K562 (cell line): ENCODE results near the gene SLC7A6. TPM values are rescaled to one million over a fixed set of nuclear protein-coding genes. Genes with fewer than 3 reads are reported as not detected.

Experiments used
- ARID1B ChIP-seq: fragments of 450-650 bp; IDR thresholded peaks from 2 replicates; pipeline ENCODE4 v1.6.1; 2016; ENCODE audit warnings: antibody characterized with exemption, mild to moderate bottlenecking, inconsistent platforms
- BACH1 ChIP-seq: fragments of 200-800 bp; sonication (Bioruptor generic); IDR thresholded peaks from 2 replicates; pipeline ENCODE4 v1.6.1; 2016; ENCODE audit warnings: missing genetic modification characterization, missing compliant biosample characterization
- CBX2 ChIP-seq: fragments of 200-600 bp; sonication (generic); IDR thresholded peaks from one replicate; pipeline ENCODE4 v1.6.1; 2012; ENCODE audit warnings: mild to moderate bottlenecking, low read length, inconsistent platforms; ENCODE audit not compliant: insufficient read depth, poor library complexity, severe bottlenecking
- CBX5 ChIP-seq: IDR thresholded peaks from 2 replicates; pipeline ENCODE4 v1.6.1; 2014; ENCODE audit warnings: low read depth, borderline replicate concordance
- EGR1 ChIP-seq: fragments of 450-650 bp; conservative IDR thresholded peaks from 2 replicates; pipeline ENCODE4 v1.6.1; 2017; ENCODE audit warnings: mild to moderate bottlenecking
- ELF4 ChIP-seq: fragments of 450-650 bp; formaldehyde crosslinking; IDR thresholded peaks from 2 replicates; pipeline ENCODE4 v1.4.0; 2022; ENCODE audit warnings: missing genetic modification characterization
- ESRRB ChIP-seq: fragments of 250-450 bp; sonication (Bioruptor Pico); IDR thresholded peaks from 2 replicates; pipeline ENCODE4 v1.5.0; 2020; ENCODE audit warnings: mild to moderate bottlenecking, moderate library complexity, borderline replicate concordance
- EWSR1 ChIP-seq: fragments of 450-650 bp; IDR thresholded peaks from 2 replicates; pipeline ENCODE4 v1.6.1; 2018; ENCODE audit warnings: borderline replicate concordance, mild to moderate bottlenecking, low read depth, moderate library complexity; ENCODE audit not compliant: partially characterized antibody
- GATAD2B ChIP-seq: fragments of 450-650 bp; IDR thresholded peaks from 2 replicates; pipeline ENCODE4 v1.6.1; 2017; ENCODE audit warnings: mild to moderate bottlenecking, borderline replicate concordance
- KLF1 ChIP-seq: fragments of 450-650 bp; IDR thresholded peaks from 2 replicates; pipeline ENCODE4 v1.6.1; 2016; ENCODE audit warnings: missing genetic modification characterization, missing compliant biosample characterization
- NELFE ChIP-seq: IDR thresholded peaks from 2 replicates; pipeline ENCODE4 v1.6.1; 2011; ENCODE audit warnings: mild to moderate bottlenecking; ENCODE audit not compliant: insufficient read depth, insufficient read length
- NFYB ChIP-seq: IDR thresholded peaks from 2 replicates; pipeline ENCODE4 v1.6.1; 2011; ENCODE audit warnings: mild to moderate bottlenecking, moderate library complexity; ENCODE audit not compliant: insufficient read length; ENCODE audit errors: extremely low read depth
- SOX6 ChIP-seq: fragments of 450-650 bp; IDR thresholded peaks from 2 replicates; pipeline ENCODE4 v1.6.1; 2014; ENCODE audit warnings: mild to moderate bottlenecking
- SREBF1 ChIP-seq: fragments of 150-350 bp; IDR thresholded peaks from 2 replicates; pipeline ENCODE4 v1.6.1; 2014; ENCODE audit warnings: antibody characterized with exemption, low read depth, low read length, borderline replicate concordance
- ZNF217 ChIP-seq: sonication (generic); formaldehyde crosslinking; IDR thresholded peaks from 2 replicates; pipeline ENCODE4 v1.8.0; 2022; ENCODE audit warnings: mild to moderate bottlenecking, missing genetic modification reagents
- ZNF436 ChIP-seq: fragments of 250-450, 450-650 bp; sonication (Bioruptor Pico); formaldehyde crosslinking; IDR thresholded peaks from 2 replicates; pipeline ENCODE4 v1.7.0; 2020; ENCODE audit warnings: mild to moderate bottlenecking
- ZNF696 ChIP-seq: fragments of 250-450 bp; sonication (Bioruptor Pico); conservative IDR thresholded peaks from 2 replicates; pipeline ENCODE4 v1.4.0; 2020; ENCODE audit warnings: mild to moderate bottlenecking, moderate library complexity
- ZNF830 ChIP-seq: fragments of 250-450 bp; sonication (Bioruptor Pico); IDR thresholded peaks from 2 replicates; pipeline ENCODE4 v1.5.0; 2021; ENCODE audit warnings: mild to moderate bottlenecking
- polyA plus RNA-seq, 8 experiments: library from polyadenylated mRNA; depleted of rRNA in 4 of 8; stranded (reverse) in 5 of 8; unstranded in 3 of 8; fragments of >200 nt; fragmentation: Nextera tagmentation in 2 of 8; fragmentation: Illumina TruSeq in 1 of 8; extraction: Ambion mirVana in 2 of 8; extraction: Trizol in 1 of 8; gene quantifications; 2 replicates each; pipeline versions ENCODE4 v1.2.1 to v1.2.3, GENCODE V29; 2011 to 2014; ENCODE audit warnings: inconsistent platforms in 1 of 8, missing spikeins in 1 of 8
- total RNA-seq, 7 experiments: library from RNA; depleted of rRNA in 6 of 7; stranded (reverse); fragments of >200 nt in 6 of 7; fragmentation: Illumina TruSeq in 2 of 7; extraction: Trizol in 2 of 7; gene quantifications; 2 replicates each; pipeline versions ENCODE4 v1.2.1 to v1.2.3, GENCODE V29; 2011 to 2021; ENCODE audit warnings: low replicate concordance in 1 of 7
- TF ChIP-seq, protein P1 (sequence below), 3 experiments: IDR thresholded peaks in 2 of 3; conservative IDR thresholded peaks in 1 of 3; 2 replicates each; pipeline ENCODE4 v1.5.1; 2011 to 2012; ENCODE audit warnings: low read length in 3 of 3, mild to moderate bottlenecking in 3 of 3, control low read depth in 2 of 3, improper control_type of control experiment in 1 of 3, inconsistent platforms in 1 of 3, low read depth in 1 of 3, mixed read lengths in 1 of 3, moderate library complexity in 1 of 3; ENCODE audit not compliant: insufficient read depth in 2 of 3
- TF ChIP-seq, protein P2 (sequence below): sonication (generic); formaldehyde crosslinking; IDR thresholded peaks from 2 replicates; pipeline ENCODE4 v1.8.0; 2022; ENCODE audit warnings: mild to moderate bottlenecking, missing genetic modification reagents, borderline replicate concordance
- TF ChIP-seq, protein P3 (sequence below): sonication (generic); formaldehyde crosslinking; IDR thresholded peaks from 2 replicates; pipeline ENCODE4 v1.8.0; 2022; ENCODE audit warnings: missing genetic modification reagents, mild to moderate bottlenecking, borderline replicate concordance
- TF ChIP-seq, protein P4 (sequence below), 2 experiments: fragments of 250-450 bp in 1 of 2; fragments of 450-650 bp in 1 of 2; sonication (Bioruptor Pico) in 1 of 2; IDR thresholded peaks; 2 replicates each; pipeline versions ENCODE4 v1.6.1 to v1.8.0; 2016 to 2021; ENCODE audit warnings: mild to moderate bottlenecking in 2 of 2, moderate library complexity in 2 of 2, missing compliant biosample characterization in 1 of 2, missing genetic modification characterization in 1 of 2

Gene SLC7A6
- total and polyA plus RNA-seq, 9 of the 15 experiments (the other 6 are each of a cell fraction or from before 2014, with no cell fraction given) = 12.6 to 60.1 (median 29.8) TPM

DNA sequence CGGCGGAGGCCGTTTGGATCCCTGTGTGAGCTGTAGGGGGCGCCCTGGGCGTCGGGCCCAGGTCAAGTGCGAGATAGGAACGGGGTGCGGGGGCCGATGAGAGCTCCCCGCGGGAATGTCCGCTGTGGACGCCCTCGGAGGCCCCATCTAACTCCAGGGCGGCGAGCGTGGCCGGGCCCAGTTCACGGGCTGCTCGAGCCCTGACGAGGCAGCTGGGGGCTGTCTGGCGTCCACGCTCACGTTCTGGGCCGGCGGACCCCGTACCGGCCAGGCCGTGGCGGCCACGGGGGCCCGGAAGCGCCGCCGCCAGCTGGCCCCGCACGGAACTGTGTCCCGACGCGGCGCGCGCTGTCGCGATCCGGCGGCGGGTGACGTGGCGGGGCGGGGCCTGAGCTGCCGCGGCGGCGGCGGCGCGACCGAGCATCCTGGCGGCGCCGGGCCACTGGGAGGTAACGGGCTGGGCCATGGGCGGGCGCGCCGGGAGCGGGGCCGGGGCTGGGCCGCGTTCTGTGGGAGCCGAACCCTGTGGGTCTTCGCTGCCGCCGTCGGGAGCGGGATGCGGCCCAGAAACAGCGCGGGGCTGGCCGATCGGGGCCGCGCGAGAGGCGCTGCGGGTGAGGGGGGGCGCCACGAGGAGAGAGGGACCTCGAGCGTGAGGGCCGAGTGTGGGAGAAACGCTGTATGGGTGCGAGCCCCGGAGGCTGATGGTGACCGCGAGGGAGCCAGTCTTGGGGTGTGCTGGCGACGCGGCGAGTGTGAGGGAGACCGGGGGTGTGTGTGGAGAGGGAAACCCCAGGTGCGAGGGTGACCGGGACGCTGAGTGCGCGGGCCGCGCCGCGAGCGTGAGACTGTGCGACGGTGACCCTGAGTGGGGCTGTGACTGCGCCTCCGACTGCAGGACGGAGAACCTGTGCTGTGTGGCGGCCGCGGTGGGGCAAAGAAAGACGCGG lies at the start of gene SLC7A6 (continued):
- TF ChIP-seq SOX6 (peak; percentile 29; the same call in 1 of the 2 replicates), ESRRB (CRISPR knock-in tag) (no peak), ZNF436 (no peak), ELF4 (0 out of 2 replicates have a peak, but pooled peaks have one; percentile 36), CBX5 (no peak), KLF1 (tag) (peak; percentile 81), NFYB (no peak), EGR1 (peak; percentile 82), SREBF1 (no peak), NELFE (no peak), GATAD2B (peak; percentile 99), BACH1 (tag) (no peak), ARID1B (0 out of 2 replicates have a peak, but pooled peaks have one; percentile 28), ZNF217 (CRISPR knock-in tag) (no peak), ZNF830 (no peak), ZNF696 (CRISPR knock-in tag) (no peak), EWSR1 (no peak), CBX2 (no peak)
- TF ChIP-seq, protein P1, sequence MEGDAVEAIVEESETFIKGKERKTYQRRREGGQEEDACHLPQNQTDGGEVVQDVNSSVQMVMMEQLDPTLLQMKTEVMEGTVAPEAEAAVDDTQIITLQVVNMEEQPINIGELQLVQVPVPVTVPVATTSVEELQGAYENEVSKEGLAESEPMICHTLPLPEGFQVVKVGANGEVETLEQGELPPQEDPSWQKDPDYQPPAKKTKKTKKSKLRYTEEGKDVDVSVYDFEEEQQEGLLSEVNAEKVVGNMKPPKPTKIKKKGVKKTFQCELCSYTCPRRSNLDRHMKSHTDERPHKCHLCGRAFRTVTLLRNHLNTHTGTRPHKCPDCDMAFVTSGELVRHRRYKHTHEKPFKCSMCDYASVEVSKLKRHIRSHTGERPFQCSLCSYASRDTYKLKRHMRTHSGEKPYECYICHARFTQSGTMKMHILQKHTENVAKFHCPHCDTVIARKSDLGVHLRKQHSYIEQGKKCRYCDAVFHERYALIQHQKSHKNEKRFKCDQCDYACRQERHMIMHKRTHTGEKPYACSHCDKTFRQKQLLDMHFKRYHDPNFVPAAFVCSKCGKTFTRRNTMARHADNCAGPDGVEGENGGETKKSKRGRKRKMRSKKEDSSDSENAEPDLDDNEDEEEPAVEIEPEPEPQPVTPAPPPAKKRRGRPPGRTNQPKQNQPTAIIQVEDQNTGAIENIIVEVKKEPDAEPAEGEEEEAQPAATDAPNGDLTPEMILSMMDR (IDR thresholded peaks at IDR 0.05 in 2 of 3, conservative IDR thresholded peaks at IDR 0.05 in 1 of 3; ENCODE audit: insufficient read depth in 2 of 3, low read depth in 1 of 3, low read length in 3 of 3) = peak; percentile 82 to 84 (median 84)
- TF ChIP-seq, protein P2, sequence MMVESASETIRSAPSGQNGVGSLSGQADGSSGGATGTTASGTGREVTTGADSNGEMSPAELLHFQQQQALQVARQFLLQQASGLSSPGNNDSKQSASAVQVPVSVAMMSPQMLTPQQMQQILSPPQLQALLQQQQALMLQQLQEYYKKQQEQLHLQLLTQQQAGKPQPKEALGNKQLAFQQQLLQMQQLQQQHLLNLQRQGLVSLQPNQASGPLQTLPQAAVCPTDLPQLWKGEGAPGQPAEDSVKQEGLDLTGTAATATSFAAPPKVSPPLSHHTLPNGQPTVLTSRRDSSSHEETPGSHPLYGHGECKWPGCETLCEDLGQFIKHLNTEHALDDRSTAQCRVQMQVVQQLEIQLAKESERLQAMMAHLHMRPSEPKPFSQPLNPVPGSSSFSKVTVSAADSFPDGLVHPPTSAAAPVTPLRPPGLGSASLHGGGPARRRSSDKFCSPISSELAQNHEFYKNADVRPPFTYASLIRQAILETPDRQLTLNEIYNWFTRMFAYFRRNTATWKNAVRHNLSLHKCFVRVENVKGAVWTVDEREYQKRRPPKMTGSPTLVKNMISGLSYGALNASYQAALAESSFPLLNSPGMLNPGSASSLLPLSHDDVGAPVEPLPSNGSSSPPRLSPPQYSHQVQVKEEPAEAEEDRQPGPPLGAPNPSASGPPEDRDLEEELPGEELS (CRISPR knock-in tag) = 0 out of 2 replicates have a peak, but pooled peaks have one; percentile 64
- TF ChIP-seq, protein P3, sequence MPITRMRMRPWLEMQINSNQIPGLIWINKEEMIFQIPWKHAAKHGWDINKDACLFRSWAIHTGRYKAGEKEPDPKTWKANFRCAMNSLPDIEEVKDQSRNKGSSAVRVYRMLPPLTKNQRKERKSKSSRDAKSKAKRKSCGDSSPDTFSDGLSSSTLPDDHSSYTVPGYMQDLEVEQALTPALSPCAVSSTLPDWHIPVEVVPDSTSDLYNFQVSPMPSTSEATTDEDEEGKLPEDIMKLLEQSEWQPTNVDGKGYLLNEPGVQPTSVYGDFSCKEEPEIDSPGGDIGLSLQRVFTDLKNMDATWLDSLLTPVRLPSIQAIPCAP (CRISPR knock-in tag) = peak; percentile 85; the same call in 1 of the 2 replicates
- TF ChIP-seq, protein P4, sequence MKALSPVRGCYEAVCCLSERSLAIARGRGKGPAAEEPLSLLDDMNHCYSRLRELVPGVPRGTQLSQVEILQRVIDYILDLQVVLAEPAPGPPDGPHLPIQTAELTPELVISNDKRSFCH (CRISPR knock-in tag; IDR thresholded peaks at IDR 0.05) = no peak
- TF ChIP-seq, protein P4 (tag; IDR thresholded peaks at IDR 0.05) = peak; percentile 69
